Left ventricle myocardium inferior (tissue), 1 donor: Measurements from ENCODE around the gene ESPN. TPM values are rescaled to one million over a fixed set of nuclear protein-coding genes. Genes with fewer than 3 reads are reported as not detected.
"Not testable (repeated sequence)": the region's sequence is repeated elsewhere in the genome, so short reads cannot be mapped to it uniquely, and the experiment has no call there.

ENCODE experiments used
- DNase-seq: peaks from one replicate; pipeline ENCODE4 v3.0.0-alpha.2; 2020
- H3K27ac ChIP-seq: fragments of 200-600 bp; replicated peaks from 2 replicates; pipeline ENCODE4 v1.8.0; 2021
- H3K27me3 ChIP-seq: fragments of 200-600 bp; 2 replicates; pipeline ENCODE4 v1.8.0; 2021; ENCODE audit warnings: low read depth
- H3K36me3 ChIP-seq: fragments of 200-600 bp; 2 replicates; pipeline ENCODE4 v1.8.0; 2021
- H3K4me1 ChIP-seq: fragments of 200-600 bp; 2 replicates; pipeline ENCODE4 v1.8.0; 2021
- H3K4me3 ChIP-seq: fragments of 200-600 bp; 2 replicates; pipeline ENCODE4 v1.8.0; 2021; ENCODE audit warnings: mild to moderate bottlenecking, moderate library complexity
- H3K9me3 ChIP-seq: fragments of 200-600 bp; replicated peaks from 2 replicates; pipeline ENCODE4 v1.8.0; 2021
- intact Hi-C: fragments of 100-400 bp; cut with micrococcal nuclease; formaldehyde crosslinking; loops from one replicate; pipeline ENCODE4 v1.11.0; 2022
- total RNA-seq: library from RNA; stranded (reverse); fragmentation: NEBNext Ultra II Directional; extraction: Animal tissue kit (Norgen Biotek cat#: 25700); gene quantifications from one replicate; pipeline ENCODE4 v1.2.1, GENCODE V29; 2021
- TF ChIP-seq, protein P1 (sequence below): fragments of 200-600 bp; IDR thresholded peaks from 2 replicates; pipeline ENCODE4 v1.8.0; 2021; ENCODE audit warnings: antibody characterized with exemption, mild to moderate bottlenecking, borderline replicate concordance
- donor health status: DM: no; HTN: yes; CAD: no; lungs with severe emphysema.

ESPN gene
- total RNA-seq, 1 donor from 2014 or later, result 0.41 TPM

DNA sequence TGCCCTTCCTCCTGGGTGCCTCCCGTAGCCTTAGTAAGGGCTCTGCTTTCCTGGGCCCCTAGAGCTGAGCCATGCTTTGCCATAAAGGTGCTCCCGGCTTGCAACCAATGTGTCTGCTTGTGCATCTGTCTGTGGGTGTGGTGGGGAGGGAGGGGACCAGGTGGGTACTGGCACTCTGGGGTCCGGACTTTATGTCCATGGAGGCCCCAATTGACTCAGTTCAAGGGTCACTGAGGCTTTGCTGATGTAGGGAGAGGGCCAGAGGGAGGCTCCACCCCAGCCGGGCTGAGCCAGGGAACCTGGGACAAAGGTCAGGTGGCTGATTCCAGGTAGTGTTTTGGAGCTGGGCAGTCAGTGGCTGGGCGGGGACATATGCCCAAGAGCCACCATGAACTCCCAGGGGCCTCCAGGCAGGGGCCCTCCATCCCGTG, 26.4 kb downstream of the ESPN start:
- H3K27ac ChIP-seq, result no peak overlapping the region
- TF ChIP-seq, protein P1, sequence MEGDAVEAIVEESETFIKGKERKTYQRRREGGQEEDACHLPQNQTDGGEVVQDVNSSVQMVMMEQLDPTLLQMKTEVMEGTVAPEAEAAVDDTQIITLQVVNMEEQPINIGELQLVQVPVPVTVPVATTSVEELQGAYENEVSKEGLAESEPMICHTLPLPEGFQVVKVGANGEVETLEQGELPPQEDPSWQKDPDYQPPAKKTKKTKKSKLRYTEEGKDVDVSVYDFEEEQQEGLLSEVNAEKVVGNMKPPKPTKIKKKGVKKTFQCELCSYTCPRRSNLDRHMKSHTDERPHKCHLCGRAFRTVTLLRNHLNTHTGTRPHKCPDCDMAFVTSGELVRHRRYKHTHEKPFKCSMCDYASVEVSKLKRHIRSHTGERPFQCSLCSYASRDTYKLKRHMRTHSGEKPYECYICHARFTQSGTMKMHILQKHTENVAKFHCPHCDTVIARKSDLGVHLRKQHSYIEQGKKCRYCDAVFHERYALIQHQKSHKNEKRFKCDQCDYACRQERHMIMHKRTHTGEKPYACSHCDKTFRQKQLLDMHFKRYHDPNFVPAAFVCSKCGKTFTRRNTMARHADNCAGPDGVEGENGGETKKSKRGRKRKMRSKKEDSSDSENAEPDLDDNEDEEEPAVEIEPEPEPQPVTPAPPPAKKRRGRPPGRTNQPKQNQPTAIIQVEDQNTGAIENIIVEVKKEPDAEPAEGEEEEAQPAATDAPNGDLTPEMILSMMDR, result no peak
- peaks cover 100% of the 10 kb centered on the region for H3K27me3 ChIP-seq
- no peaks in the 10 kb centered on the region for H3K36me3 ChIP-seq
- peaks cover 37% of the 10 kb centered on the region for H3K4me1 ChIP-seq
- intact Hi-C loops, result no loop called here
- H3K4me3 ChIP-seq, result no peak overlapping the region
- no peak for DNase-seq
- H3K9me3 ChIP-seq, result no peaks in the 10 kb centered on the region

DNA sequence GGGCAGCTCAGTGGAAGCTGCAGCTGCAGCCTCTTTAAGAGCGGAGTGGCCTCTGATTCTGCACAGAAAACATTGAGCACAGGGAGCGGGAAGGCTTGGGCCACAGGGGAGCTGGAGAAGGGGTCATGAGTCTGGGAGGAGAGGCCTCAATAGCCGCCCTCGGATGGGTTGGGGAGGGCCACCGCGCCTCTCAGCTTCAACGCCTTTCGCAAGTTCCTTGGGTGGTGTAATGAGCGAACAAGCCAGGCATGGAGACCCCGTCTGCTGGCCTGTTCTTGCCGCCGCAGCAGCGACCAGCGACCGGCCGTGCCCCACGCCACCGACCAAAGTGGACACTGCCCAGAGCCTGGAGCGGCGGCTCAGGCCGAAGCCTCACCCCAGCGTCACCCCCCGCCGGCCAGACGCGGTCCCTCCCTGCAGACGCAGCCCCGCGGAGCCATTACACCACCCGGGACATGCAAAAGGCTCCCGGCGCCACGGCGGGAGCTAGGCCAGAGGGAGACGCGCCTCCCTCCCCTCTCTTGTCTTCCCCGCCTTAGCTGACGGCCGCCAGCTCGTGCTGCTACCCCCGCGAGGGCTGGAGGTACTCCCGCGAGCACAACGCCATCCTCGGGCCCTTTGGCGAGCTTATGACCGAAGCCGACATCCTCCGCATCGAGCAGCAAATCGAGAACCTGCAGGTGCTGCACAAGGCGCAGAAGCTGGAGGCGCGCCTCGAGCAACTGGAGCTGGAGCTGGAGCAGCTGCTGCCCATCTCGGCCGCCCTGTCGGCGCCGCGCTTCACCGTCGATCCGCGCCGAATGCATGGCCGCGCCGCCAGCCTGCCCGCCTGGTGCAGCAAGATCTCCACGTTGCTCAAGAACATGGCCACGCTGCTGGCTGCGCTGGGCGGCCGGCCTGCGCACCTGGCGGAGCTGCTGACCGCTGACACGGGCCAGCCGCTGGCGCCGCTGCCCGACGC, 29.6 kb downstream of the ESPN start:
- intact Hi-C loops, DNase-seq, H3K9me3 ChIP-seq, H3K27ac ChIP-seq, H3K36me3 ChIP-seq: not testable (repeated sequence)
- H3K4me1 ChIP-seq, result peaks cover 20% of the 10 kb centered on the region
- H3K27me3 ChIP-seq, result peaks cover 100% of the 10 kb centered on the region
- peak overlapping the region; percentile 29 for H3K4me3 ChIP-seq

DNA sequence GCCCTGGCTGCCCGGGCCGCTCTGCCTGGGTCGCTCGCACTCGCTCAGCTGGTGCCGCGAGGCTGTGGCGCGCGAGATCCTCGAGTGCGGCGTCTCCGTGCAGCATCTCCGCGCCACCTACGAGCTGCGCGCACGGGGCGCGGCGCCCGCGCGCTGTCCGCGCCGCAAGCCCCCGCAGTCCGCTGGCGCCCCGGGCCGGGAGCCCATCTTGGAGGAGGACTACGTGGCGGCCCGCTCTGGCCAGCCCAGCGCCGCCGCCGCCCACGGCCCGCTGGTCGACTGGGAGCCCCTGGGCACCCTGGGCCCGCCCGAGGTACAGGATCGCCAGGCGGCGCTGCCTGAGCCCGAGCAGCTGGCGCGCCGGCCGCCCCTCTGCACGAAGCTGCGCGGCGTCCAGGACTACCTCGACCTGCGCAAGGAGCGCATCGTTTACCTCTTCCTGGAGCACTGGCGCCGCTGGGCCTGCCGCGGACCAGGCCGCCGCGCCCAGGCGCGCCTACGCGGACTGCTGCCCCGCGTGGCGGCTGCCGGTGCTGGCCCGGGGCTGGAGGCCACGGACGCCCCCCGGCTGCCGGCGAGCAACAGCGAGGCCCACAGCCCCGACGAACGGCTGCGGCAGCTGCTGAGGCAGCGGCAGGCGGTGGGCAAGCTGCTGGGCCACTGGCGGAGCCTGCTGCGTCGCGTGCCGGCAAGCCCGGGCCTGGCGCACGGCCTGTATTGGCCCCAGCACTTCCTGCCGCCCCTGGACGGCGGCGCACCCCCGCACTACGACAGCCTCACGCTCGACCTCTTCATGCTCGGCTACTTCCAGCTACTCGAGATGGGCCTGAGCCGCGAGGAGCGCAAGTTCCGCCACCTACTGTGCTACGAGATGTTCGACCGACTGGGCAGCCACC, 30.5 kb downstream of the ESPN start:
- intact Hi-C loops, result no loop called here
- peak overlapping the region; percentile 29 for H3K4me3 ChIP-seq
- TF ChIP-seq, protein P1, result peak; percentile 30

DNA sequence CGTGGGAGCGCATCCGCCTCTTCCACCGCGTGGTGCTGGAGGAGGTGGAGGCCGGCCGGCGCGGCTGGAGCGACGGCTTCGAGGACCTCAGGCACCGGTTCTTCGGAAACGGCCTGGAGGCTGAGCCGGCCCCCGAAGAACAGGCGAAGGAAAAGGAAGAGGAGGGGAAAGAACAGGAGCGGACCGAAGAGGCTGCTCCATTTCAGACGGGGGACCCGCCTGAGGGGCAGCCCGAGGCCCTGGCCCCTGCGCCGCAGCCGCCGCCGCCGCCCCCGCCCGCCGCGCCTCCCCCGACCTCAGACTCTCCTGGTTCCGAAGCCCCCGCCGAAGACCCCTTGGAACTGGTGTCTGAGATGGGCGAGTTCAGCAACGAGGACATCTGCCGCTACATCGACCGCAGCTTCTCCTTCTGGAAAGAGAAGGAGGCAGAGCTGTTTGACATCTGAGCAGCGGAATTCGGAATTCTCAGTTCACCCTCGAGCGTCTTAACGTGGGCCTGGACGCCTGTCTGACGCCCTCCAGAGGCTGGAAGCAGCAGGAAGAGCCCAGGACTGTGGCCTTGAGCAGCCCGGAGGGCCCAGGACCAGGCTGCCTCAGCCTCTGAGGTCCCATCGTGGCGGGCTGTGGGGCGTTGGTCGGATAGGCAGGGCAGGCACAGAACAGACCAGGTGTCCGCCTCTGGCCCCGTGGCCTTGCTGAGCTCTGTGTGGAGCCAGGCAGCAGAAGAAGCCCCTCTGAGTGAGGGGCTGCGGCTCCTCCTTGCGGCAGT, 31.4 kb downstream of the ESPN start:
- intact Hi-C loops, H3K9me3 ChIP-seq: not testable (repeated sequence)

More for the DNA sequence above, 30.5 kb downstream of the ESPN start:
- Histone ChIP-seq H3K36me3 (no peaks in the 10 kb centered on the region), H3K27ac (no peak overlapping the region), H3K4me1 (peaks cover 24% of the 10 kb centered on the region), H3K9me3 (no peaks in the 10 kb centered on the region), H3K27me3 (peaks cover 100% of the 10 kb centered on the region)
- DNase-seq, result no peak

DNA sequence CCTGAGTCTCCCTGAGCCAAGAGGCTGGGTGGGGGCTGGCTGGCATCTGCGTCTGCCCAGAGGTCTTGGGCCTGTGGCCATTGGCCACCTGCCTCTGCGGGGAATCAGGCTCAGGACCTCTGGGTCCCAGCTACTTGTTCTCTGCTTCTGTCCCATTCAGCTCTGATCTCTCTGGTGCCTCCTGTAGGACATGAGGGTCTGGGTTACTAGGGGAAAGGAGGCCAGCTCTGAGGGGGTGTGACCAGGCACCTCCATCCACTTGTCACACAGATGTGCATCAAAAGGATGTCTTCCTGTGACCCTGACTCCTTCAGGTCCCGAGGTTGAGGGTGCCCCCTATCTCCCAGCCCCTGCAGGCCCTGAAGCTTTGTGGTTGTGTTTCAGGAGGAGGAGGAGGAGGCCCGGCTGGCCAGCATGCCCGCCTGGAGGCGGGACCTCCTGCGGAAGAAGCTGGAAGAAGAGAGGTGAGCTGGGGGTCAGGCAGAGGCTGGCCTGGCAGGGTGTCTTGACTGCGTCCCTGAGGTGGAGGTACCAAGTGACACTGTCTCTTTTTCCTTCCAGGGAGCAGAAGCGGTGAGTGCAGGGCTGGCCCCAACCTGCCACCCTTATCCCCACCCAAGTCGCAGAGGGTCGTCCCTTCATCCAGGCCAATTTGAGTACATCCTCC, 32.4 kb downstream of the ESPN start:
- no peak overlapping the region for H3K27ac ChIP-seq
- peaks cover 100% of the 10 kb centered on the region for H3K27me3 ChIP-seq
- H3K36me3 ChIP-seq, result peaks cover 7% of the 10 kb centered on the region
- DNase-seq, result no peak
- H3K9me3 ChIP-seq, result no peaks in the 10 kb centered on the region
- peaks cover 37% of the 10 kb centered on the region for H3K4me1 ChIP-seq
- intact Hi-C loops, result no loop called here
- TF ChIP-seq, protein P1, result no peak
- no peak overlapping the region for H3K4me3 ChIP-seq

More for the DNA sequence above, 31.4 kb downstream of the ESPN start:
- H3K4me3 ChIP-seq, H3K27ac ChIP-seq, H3K36me3 ChIP-seq, DNase-seq: not testable (repeated sequence)
- H3K4me1 ChIP-seq, result peaks cover 32% of the 10 kb centered on the region
- H3K27me3 ChIP-seq, result peaks cover 100% of the 10 kb centered on the region
